ENCODE measurements around the gene NPB. TPM values are rescaled to one million over a fixed set of nuclear protein-coding genes. Genes with fewer than 3 reads are reported as not detected.

The NPB gene
- total RNA-seq, 4 donors from 2014 or later = 0.17 to 0.22 TPM; not detected in 2

GRCh38 chr17:81895400-81895799, 6.6 kb upstream of the NPB start:
- TF ChIP-seq CTCF (IDR thresholded peaks at IDR 0.05; ENCODE audit: low read depth) = no peak

- no peak for TF ChIP-seq CTCF (IDR thresholded peaks at IDR 0.05; ENCODE audit: low read depth)
Measured at GRCh38 chr17:81898029-81898866, 3.8 kb upstream of the NPB start.

- no peak for TF ChIP-seq CTCF (IDR thresholded peaks at IDR 0.05; ENCODE audit: low read depth)
Measured at GRCh38 chr17:81898885-81899284, 3.2 kb upstream of the NPB start.

GRCh38 chr17:81899514-81900166, 2.4 kb upstream of the NPB start:
- no peak for TF ChIP-seq CTCF (IDR thresholded peaks at IDR 0.05; ENCODE audit: low read depth)

- no peak for TF ChIP-seq CTCF (IDR thresholded peaks at IDR 0.05; ENCODE audit: low read depth)
Measured at GRCh38 chr17:81900181-81900820, 1.7 kb upstream of the NPB start.

- TF ChIP-seq CTCF (IDR thresholded peaks at IDR 0.05; ENCODE audit: low read depth) = no peak
Measured at GRCh38 chr17:81901167-81902022, 643 bp upstream of the NPB start.

Measured in subcutaneous adipose tissue (tissue), 4 donors.